ENCODE results near the gene BNIP3.

Gene BNIP3

GRCh38 chr10:132003282-132003924 is 21.7 kb upstream of the BNIP3 start:
- Histone ChIP-seq H4K8ac (ENCODE audit: low read depth, low read length) (no peak overlapping the region), H4K91ac (ENCODE audit: low read depth, low read length) (no peak overlapping the region), H3K79me1 (ENCODE audit: low read length) (peaks cover 10% of the 10 kb centered on the region), H4K12ac (ENCODE audit: low read depth, low read length) (no peak overlapping the region), H3K18ac (ENCODE audit: low read length) (no peak overlapping the region), H3K14ac (ENCODE audit: low read length) (no peak overlapping the region), H3K9me3 (ENCODE audit: insufficient read depth, low read depth, low read length) (peaks cover 4% of the 10 kb centered on the region), H3K9ac (ENCODE audit: low read length) (no peak overlapping the region), H3K79me2 (ENCODE audit: control insufficient read depth, insufficient read depth, low read length, poor library complexity) (no peaks in the 10 kb centered on the region), H2AFZ (ENCODE audit: insufficient read depth, low read length, poor library complexity) (no peak overlapping the region), H3K27ac (ENCODE audit: low read depth, low read length) (no peak overlapping the region), H3K4ac (ENCODE audit: low read depth, low read length) (no peak overlapping the region), H2BK12ac (ENCODE audit: low read length) (no peak overlapping the region), H2AK5ac (ENCODE audit: low read length) (no peak overlapping the region), H3K4me3 (ENCODE audit: low read depth, low read length) (no peak overlapping the region), H3K27me3 (ENCODE audit: insufficient read depth, low read length) (no peaks in the 10 kb centered on the region), H3K4me1 (ENCODE audit: control insufficient read depth in 1 of 2, insufficient read depth in 2 of 2, low read length in 2 of 2) (peaks cover 10% of the 10 kb centered on the region in 2 experiments), H3K23ac (ENCODE audit: low read length) (no peak overlapping the region), H3K4me2 (ENCODE audit: low read length) (no peak overlapping the region), H2BK5ac (ENCODE audit: low read depth, low read length, poor library complexity) (no peak overlapping the region), H2BK120ac (ENCODE audit: insufficient read depth, low read length, poor library complexity) (no peak overlapping the region), H3K36me3 (ENCODE audit: control insufficient read depth in 1 of 2, insufficient read depth in 2 of 2, low read length in 2 of 2) (peaks cover 0 to 5% of the 10 kb centered on the region in 2 experiments)
- WGBS (ENCODE audit: extremely low coverage, insufficient coverage, insufficient read length), result no CpG with 5 or more reads among the region's 12 CpGs
- DNase-seq, result no peak

- no peak overlapping the region for H4K91ac ChIP-seq (ENCODE audit: low read depth, low read length)
- no peak overlapping the region for H2AK5ac ChIP-seq (ENCODE audit: low read length)
- no CpG with 5 or more reads among the region's 4 CpGs for WGBS (ENCODE audit: extremely low coverage, insufficient coverage, insufficient read length)
- no peak for DNase-seq
- H3K4me3 ChIP-seq (ENCODE audit: low read depth, low read length), result no peak overlapping the region
- peaks cover 18 to 19% of the 10 kb centered on the region in 2 experiments for H3K4me1 ChIP-seq (ENCODE audit: control insufficient read depth in 1 of 2, insufficient read depth in 2 of 2, low read length in 2 of 2)
- no peak overlapping the region for H3K18ac ChIP-seq (ENCODE audit: low read length)
- H2BK12ac ChIP-seq (ENCODE audit: low read length), result no peak overlapping the region
- H3K36me3 ChIP-seq (ENCODE audit: control insufficient read depth in 1 of 2, insufficient read depth in 2 of 2, low read length in 2 of 2), result peaks cover 0 to 5% of the 10 kb centered on the region in 2 experiments
- no peak overlapping the region for H2BK5ac ChIP-seq (ENCODE audit: low read depth, low read length, poor library complexity)
- no peak overlapping the region for H4K12ac ChIP-seq (ENCODE audit: low read depth, low read length)
- H3K27ac ChIP-seq (ENCODE audit: low read depth, low read length), result no peak overlapping the region
- H3K14ac ChIP-seq (ENCODE audit: low read length), result no peak overlapping the region
- H3K27me3 ChIP-seq (ENCODE audit: insufficient read depth, low read length), result no peaks in the 10 kb centered on the region
- H4K8ac ChIP-seq (ENCODE audit: low read depth, low read length), result no peak overlapping the region
- no peak overlapping the region for H3K4ac ChIP-seq (ENCODE audit: low read depth, low read length)
- no peaks in the 10 kb centered on the region for H3K79me2 ChIP-seq (ENCODE audit: control insufficient read depth, insufficient read depth, low read length, poor library complexity)
- peaks cover 17% of the 10 kb centered on the region for H3K79me1 ChIP-seq (ENCODE audit: low read length)
- H3K9ac ChIP-seq (ENCODE audit: low read length), result no peak overlapping the region
- no peak overlapping the region for H3K4me2 ChIP-seq (ENCODE audit: low read length)
- H2AFZ ChIP-seq (ENCODE audit: insufficient read depth, low read length, poor library complexity), result no peak overlapping the region
- peaks cover 4% of the 10 kb centered on the region for H3K9me3 ChIP-seq (ENCODE audit: insufficient read depth, low read depth, low read length)
- H3K23ac ChIP-seq (ENCODE audit: low read length), result no peak overlapping the region
- no peak overlapping the region for H2BK120ac ChIP-seq (ENCODE audit: insufficient read depth, low read length, poor library complexity)
Measured at GRCh38 chr10:132002004-132002403, 20.3 kb upstream of the BNIP3 start.

GRCh38 chr10:132001238-132001972 is 19.7 kb upstream of the BNIP3 start:
- H3K4me2 ChIP-seq (ENCODE audit: low read length), result no peak overlapping the region
- no peak overlapping the region for H3K27ac ChIP-seq (ENCODE audit: low read depth, low read length)
- DNase-seq, result no peak
- no peak overlapping the region for H2AK5ac ChIP-seq (ENCODE audit: low read length)
- peak overlapping the region; percentile 23 for H2AFZ ChIP-seq (ENCODE audit: insufficient read depth, low read length, poor library complexity)
- no peak overlapping the region for H2BK5ac ChIP-seq (ENCODE audit: low read depth, low read length, poor library complexity)
- no peak overlapping the region for H3K4me3 ChIP-seq (ENCODE audit: low read depth, low read length)
- peaks cover 5% of the 10 kb centered on the region for H3K9me3 ChIP-seq (ENCODE audit: insufficient read depth, low read depth, low read length)
- H3K79me2 ChIP-seq (ENCODE audit: control insufficient read depth, insufficient read depth, low read length, poor library complexity), result no peaks in the 10 kb centered on the region
- H4K8ac ChIP-seq (ENCODE audit: low read depth, low read length), result no peak overlapping the region
- no peak overlapping the region for H3K23ac ChIP-seq (ENCODE audit: low read length)
- no peak overlapping the region for H4K91ac ChIP-seq (ENCODE audit: low read depth, low read length)
- no peak overlapping the region for H2BK120ac ChIP-seq (ENCODE audit: insufficient read depth, low read length, poor library complexity)
- H3K18ac ChIP-seq (ENCODE audit: low read length), result no peak overlapping the region
- no peak overlapping the region for H4K12ac ChIP-seq (ENCODE audit: low read depth, low read length)
- no CpG with 5 or more reads among the region's 15 CpGs for WGBS (ENCODE audit: extremely low coverage, insufficient coverage, insufficient read length)
- H3K14ac ChIP-seq (ENCODE audit: low read length), result no peak overlapping the region
- no peak overlapping the region for H3K9ac ChIP-seq (ENCODE audit: low read length)
- peaks cover 21% of the 10 kb centered on the region for H3K79me1 ChIP-seq (ENCODE audit: low read length)
- no peak overlapping the region for H3K4ac ChIP-seq (ENCODE audit: low read depth, low read length)
- H2BK12ac ChIP-seq (ENCODE audit: low read length), result no peak overlapping the region
- no peaks in the 10 kb centered on the region for H3K27me3 ChIP-seq (ENCODE audit: insufficient read depth, low read length)
- H3K36me3 ChIP-seq (ENCODE audit: control insufficient read depth in 1 of 2, insufficient read depth in 2 of 2, low read length in 2 of 2), result peaks cover 0 to 5% of the 10 kb centered on the region in 2 experiments
- peaks cover 19 to 20% of the 10 kb centered on the region in 2 experiments for H3K4me1 ChIP-seq (ENCODE audit: control insufficient read depth in 1 of 2, insufficient read depth in 2 of 2, low read length in 2 of 2)

GRCh38 chr10:131998845-131999681 is 17.3 kb upstream of the BNIP3 start:
- Histone ChIP-seq H2AFZ (ENCODE audit: insufficient read depth, low read length, poor library complexity) (peak overlapping the region; percentile 6), H4K12ac (ENCODE audit: low read depth, low read length) (no peak overlapping the region), H3K27ac (ENCODE audit: low read depth, low read length) (peak overlapping the region; percentile 54), H3K23ac (ENCODE audit: low read length) (no peak overlapping the region), H2BK120ac (ENCODE audit: insufficient read depth, low read length, poor library complexity) (peak overlapping the region; percentile 77), H3K18ac (ENCODE audit: low read length) (peak overlapping the region; percentile 15), H4K8ac (ENCODE audit: low read depth, low read length) (peak overlapping the region; percentile 30), H3K4me3 (ENCODE audit: low read depth, low read length) (no peak overlapping the region), H4K91ac (ENCODE audit: low read depth, low read length) (peak overlapping the region; percentile 47), H3K27me3 (ENCODE audit: insufficient read depth, low read length) (no peaks in the 10 kb centered on the region), H3K36me3 (ENCODE audit: control insufficient read depth in 1 of 2, insufficient read depth in 2 of 2, low read length in 2 of 2) (no peaks in the 10 kb centered on the region), H3K9ac (ENCODE audit: low read length) (no peak overlapping the region), H3K4ac (ENCODE audit: low read depth, low read length) (peak overlapping the region; percentile 43), H2AK5ac (ENCODE audit: low read length) (peak overlapping the region; percentile 24), H3K9me3 (ENCODE audit: insufficient read depth, low read depth, low read length) (peaks cover 4% of the 10 kb centered on the region), H3K4me1 (ENCODE audit: control insufficient read depth in 1 of 2, insufficient read depth in 2 of 2, low read length in 2 of 2) (peaks cover 19 to 20% of the 10 kb centered on the region in 2 experiments), H2BK5ac (ENCODE audit: low read depth, low read length, poor library complexity) (peak overlapping the region; percentile 55), H3K79me2 (ENCODE audit: control insufficient read depth, insufficient read depth, low read length, poor library complexity) (no peaks in the 10 kb centered on the region), H2BK12ac (ENCODE audit: low read length) (peak overlapping the region; percentile 72), H3K79me1 (ENCODE audit: low read length) (peaks cover 21% of the 10 kb centered on the region), H3K4me2 (ENCODE audit: low read length) (no peak overlapping the region), H3K14ac (ENCODE audit: low read length) (peak overlapping the region; percentile 52)
- WGBS (ENCODE audit: extremely low coverage, insufficient coverage, insufficient read length), result no CpG with 5 or more reads among the region's 18 CpGs
- no peak for DNase-seq
